HT-29 (cell line): ENCODE results near the gene DPH7. TPM values are rescaled to one million over a fixed set of nuclear protein-coding genes. Genes with fewer than 3 reads are reported as not detected.
A peak's percentile ranks its signal among the peaks of the same experiment; 100 is the strongest.
"Not testable (repeated sequence)": the region's sequence is repeated elsewhere in the genome, so short reads cannot be mapped to it uniquely, and the experiment has no call there.

Experiments
- DNase-seq: peaks from one replicate; pipeline ENCODE4 v3.0.0-alpha.2; 2015; ENCODE audit warnings: low spot score
- total RNA-seq: library from RNA; depleted of rRNA; stranded (reverse); fragments of >200 nt; shearing (Covaris generic); gene quantifications from 2 replicates; pipeline ENCODE4 v1.2.3, GENCODE V29; 2014

The DPH7 gene
- total RNA-seq, 1 experiment from 2014 or later = 54.5 TPM

DNA sequence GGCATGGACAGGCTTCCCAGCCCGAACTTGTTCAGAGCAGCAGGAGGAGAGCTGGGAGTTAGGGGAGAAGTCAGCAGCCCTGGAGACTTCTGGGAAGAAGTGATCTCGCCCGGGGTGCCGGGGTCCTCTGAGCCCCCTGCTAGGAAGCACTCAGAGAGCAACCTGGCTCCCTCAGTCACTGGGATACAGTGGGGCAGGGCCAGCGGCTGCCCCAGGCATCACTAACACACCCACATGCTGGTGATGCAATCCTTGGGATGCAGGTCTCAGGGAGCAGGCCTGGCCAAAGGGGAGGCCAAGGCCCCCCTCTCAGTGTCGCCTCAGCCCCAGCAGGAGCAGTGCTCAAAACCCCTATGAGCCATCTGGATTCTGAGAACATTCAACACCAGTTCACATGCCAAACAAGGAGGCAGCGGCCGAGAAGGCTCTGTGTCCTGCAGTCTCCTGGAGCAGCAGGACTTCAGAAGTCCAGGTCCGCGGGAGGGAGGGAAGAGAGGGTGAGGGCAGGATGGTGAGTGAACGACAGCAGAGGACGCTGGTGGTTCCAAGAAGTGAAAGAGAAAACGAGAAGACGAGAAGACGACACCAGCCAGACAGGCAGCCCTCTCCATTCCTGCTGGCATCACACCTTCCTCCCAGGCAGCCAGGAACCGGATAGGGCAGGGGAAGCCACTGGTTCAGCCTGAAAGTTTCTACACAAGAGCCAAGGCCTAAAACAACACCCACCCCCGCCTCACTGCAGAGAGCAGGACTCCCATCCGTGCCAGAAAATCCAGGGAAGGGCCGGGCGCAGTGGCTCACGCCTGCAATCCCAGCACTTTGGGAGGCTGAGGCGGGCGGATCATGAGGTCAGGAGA lies 30.8 kb downstream of the DPH7 start:
- no peak for DNase-seq

- no peak for DNase-seq
Measured at GRCh38 chr9:137545123-137545522, 33.6 kb downstream of the DPH7 start.

GRCh38 chr9:137544176-137544760 lies 34.5 kb downstream of the DPH7 start:
- no peak for DNase-seq

- DNase-seq = no peak
Measured at GRCh38 chr9:137543237-137543963, 35.3 kb downstream of the DPH7 start.

- no peak for DNase-seq
Measured at GRCh38 chr9:137542486-137542885, 36.2 kb downstream of the DPH7 start.

GRCh38 chr9:137540536-137540935 lies 38.2 kb downstream of the DPH7 start:
- DNase-seq = no peak

DNA sequence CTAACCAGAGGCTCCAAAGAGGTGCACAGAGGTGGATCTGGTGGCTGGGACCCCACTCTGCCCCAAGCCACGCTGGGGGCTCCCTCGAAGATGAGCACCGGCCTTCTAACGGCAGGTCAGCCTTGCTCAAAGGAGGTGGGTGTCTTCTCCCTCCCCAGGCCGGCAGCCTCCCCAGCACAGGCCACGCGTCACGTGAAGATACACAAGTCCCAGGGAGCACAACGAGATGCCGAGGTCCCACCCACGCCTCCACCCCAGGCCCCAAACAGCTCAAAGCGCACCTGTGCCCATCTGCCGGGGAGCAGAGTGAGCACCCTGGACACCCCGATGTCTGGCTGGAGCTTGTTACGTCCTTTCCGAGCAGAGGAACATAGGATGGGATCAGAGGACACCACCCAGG lies 40.7 kb downstream of the DPH7 start:
- DNase-seq = no peak

GRCh38 chr9:137536594-137537131 lies 42.1 kb downstream of the DPH7 start:
- not testable (repeated sequence) for DNase-seq

DNA sequence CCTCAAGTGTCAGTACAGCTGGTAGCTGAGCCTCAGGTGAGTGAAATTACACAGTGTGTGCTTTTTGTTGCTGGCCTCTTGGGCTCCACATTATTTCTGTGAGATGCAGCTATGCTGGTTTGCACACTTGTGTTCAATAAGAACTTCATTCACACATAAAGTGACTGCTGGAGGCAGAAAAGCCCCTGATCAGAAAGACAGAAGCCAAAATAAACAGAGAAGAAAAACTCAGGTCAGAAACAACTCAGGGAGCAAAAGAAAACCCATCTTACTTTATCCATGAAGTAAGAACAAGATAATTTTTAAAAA lies 43.7 kb downstream of the DPH7 start:
- DNase-seq = no peak

- DNase-seq = peak; percentile 73
Measured at GRCh38 chr9:137534256-137535119, 44.2 kb downstream of the DPH7 start.

GRCh38 chr9:137532891-137533468 lies 45.7 kb downstream of the DPH7 start:
- DNase-seq = not testable (repeated sequence)

DNA sequence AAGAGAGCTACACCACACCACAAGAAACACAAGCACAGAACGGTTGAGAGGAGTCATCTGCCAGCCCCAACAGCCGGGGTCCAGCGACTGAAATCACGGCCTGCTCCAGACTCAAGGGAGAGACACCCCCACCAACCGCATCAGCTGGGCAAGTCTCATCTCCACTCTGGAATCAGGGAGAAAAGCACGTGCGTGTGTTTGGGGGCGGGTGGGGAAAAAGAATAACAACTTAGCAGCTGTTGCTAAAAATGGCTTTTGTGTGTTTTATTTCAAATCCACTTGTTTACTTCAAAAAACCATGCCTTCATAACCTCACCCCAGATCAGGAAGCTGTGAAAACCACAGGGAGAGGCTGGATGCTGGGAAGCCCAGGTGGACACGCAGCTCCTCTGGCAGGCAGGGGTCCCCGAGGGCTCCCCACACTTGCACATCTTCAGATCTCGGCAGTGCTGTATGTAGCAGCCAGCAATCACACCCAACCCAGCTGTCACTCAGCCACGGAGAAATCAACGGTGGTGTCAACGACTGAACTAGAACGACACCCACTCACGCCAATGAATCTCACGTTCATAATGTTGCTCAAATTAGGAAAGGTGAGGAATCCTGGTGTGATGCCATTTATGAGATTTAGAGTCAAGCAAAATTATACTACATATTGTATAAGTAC lies 47.5 kb downstream of the DPH7 start:
- DNase-seq = no peak

- DNase-seq = no peak
Measured at GRCh38 chr9:137530331-137530730, 48.4 kb downstream of the DPH7 start.

DNA sequence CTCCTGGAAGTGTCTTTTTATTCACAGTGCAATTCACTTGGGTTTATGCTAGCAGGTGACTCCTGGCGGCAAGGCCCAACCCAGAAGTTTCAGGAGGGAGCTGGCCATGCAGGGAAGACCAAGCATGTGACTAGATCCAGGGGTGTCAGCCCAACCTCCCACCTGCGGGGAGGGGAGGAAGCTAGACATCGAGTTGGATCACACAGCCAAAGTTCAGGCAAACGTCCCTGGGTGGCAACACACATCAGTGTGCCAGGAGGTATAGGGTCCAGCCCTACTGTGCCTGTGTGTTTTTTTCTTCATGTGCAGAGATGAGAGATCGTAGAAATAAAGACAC lies 53.8 kb downstream of the DPH7 start:
- DNase-seq = no peak

- no peak for DNase-seq
Measured at GRCh38 chr9:137524161-137524980, 54.4 kb downstream of the DPH7 start.

DNA sequence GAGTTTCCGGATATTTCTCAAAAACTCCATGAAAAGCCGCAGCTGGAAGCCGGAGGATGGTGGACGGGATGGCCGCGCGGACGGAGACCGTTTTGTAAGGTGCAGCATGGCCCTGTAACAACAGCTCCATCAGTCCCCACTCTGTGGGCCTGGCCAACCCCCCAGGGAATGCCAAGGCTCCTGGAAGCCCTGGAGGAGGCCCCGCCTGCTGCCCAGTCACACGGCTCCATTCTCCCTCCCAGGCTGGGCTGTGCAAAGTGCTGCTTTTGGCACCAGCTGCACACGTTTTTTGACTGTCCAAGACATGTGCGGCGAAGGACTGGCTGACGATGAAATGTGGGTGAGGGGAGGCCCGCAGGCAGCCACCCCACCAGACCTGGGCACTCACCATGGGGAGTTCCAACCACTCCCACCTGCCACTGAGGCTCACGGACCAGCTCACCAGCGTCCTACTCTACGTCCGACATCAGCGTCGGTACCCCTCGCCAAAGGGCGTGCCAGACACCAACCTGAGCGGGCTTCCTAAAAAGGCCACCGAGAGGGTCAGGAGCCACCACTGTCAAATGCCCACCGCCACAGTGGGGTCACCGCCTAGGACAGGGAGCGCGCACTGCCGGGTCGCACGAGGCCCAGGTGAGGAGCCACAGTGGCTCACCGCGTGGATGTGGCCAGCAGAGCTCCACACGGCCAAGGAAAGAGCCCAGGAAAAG lies 55.8 kb downstream of the DPH7 start:
- DNase-seq = no peak

DNA sequence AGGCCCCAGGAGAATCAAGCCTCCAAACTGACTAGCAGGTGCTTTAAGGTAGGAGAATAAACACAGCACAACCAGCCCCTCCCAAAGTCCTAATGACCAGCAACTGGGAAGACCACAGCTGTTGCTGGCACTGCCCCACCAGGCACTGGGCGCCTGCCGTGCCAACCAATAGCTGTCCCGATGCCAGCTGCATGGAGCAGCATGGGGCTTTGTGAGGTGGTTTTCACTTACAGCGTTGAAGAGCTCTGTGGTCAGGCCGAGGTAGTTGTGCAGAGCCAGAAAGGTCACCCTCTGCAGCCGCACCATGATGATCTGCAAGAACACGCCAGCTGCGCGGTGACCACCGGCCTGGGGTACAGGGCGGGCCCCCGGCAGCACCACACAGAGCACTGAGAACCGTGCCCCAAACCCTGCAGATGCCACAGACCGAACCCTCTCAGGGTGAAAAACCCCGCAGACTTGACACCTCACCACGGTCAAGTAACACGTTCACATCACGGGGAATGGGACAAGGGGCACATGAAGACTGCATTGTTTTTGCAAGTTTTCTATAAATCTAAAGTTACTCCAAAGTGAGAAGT lies 57.2 kb downstream of the DPH7 start:
- DNase-seq = no peak

- DNase-seq = no peak
Measured at GRCh38 chr9:137520614-137521404, 57.9 kb downstream of the DPH7 start.
